ENCODE data around the gene SCN1B. TPM values are rescaled to one million over a fixed set of nuclear protein-coding genes. Genes with fewer than 3 reads are reported as not detected.

Gene SCN1B
- total and polyA plus RNA-seq, 4 donors = 1.5 to 12.6 (median 9.0) TPM

DNA sequence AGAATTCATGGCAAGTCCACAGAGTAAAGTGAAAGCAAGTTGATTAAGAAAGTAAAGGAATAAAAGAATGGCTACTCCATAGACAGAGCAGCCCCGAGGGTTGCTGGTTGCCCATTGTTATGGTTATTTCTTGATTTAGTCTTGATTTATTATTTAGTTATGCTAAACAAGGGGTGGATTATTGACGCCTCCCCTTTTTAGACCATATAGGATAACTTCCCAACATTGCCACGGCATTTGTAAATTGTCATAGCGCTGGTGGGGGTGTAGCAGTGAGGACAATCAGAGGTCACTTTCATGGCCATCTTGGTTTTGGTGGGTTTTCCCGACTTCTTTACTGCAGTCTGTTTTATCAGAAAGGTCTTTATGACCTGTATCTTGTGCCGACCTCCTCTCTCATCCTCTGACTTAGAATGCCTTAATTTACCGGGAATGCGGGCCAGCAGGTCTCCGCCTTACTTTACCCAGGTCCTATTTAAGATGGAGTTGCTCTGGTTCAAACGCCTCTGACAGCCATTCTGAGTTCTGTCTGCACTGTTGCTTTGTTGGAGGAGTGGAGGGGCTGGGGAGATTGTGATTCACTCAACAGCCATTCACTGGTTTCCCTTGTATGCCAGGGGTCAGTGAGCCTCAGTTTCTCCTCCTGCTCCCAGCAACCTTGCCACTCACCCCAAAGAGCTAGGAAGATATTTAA lies 38.8 kb downstream of the SCN1B start:
- H3K27ac ChIP-seq (ENCODE audit: low read depth in 1 of 2, low read length in 1 of 2) = no peak overlapping the region
- ATAC-seq (ENCODE audit: insufficient read depth, low FRiP score) (no peak), DNase-seq (no peak)
- TF ChIP-seq, protein P1, sequence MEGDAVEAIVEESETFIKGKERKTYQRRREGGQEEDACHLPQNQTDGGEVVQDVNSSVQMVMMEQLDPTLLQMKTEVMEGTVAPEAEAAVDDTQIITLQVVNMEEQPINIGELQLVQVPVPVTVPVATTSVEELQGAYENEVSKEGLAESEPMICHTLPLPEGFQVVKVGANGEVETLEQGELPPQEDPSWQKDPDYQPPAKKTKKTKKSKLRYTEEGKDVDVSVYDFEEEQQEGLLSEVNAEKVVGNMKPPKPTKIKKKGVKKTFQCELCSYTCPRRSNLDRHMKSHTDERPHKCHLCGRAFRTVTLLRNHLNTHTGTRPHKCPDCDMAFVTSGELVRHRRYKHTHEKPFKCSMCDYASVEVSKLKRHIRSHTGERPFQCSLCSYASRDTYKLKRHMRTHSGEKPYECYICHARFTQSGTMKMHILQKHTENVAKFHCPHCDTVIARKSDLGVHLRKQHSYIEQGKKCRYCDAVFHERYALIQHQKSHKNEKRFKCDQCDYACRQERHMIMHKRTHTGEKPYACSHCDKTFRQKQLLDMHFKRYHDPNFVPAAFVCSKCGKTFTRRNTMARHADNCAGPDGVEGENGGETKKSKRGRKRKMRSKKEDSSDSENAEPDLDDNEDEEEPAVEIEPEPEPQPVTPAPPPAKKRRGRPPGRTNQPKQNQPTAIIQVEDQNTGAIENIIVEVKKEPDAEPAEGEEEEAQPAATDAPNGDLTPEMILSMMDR (IDR thresholded peaks at IDR 0.05; ENCODE audit: control extremely low read depth, extremely low read depth) = no peak
- no peak overlapping the region for H3K9ac ChIP-seq (ENCODE audit: insufficient read depth in 1 of 2, low read length in 2 of 2)
- no peaks in the 10 kb centered on the region for H3K36me3 ChIP-seq (ENCODE audit: control insufficient read depth in 4 of 4, insufficient read depth in 4 of 4, low read length in 4 of 4)
- peaks cover 0 to 5% (median 0%) of the 10 kb centered on the region in 5 donors for H3K4me1 ChIP-seq (ENCODE audit: control insufficient read depth in 5 of 5, insufficient read depth in 5 of 5, low read length in 5 of 5)
- H3K9me3 ChIP-seq (ENCODE audit: control insufficient read depth in 4 of 4, insufficient read depth in 3 of 4, low read length in 3 of 4) = peaks cover 0 to 5% (median 0%) of the 10 kb centered on the region in 4 donors
- no peak overlapping the region for H3K4me3 ChIP-seq
- H3K27me3 ChIP-seq (ENCODE audit: control insufficient read depth in 3 of 3, insufficient read depth in 3 of 3, low read length in 2 of 3) = no peaks in the 10 kb centered on the region
- WGBS, 2 donors = 79 to 89% methylated on average over 10 of the region's 10 CpGs

DNA sequence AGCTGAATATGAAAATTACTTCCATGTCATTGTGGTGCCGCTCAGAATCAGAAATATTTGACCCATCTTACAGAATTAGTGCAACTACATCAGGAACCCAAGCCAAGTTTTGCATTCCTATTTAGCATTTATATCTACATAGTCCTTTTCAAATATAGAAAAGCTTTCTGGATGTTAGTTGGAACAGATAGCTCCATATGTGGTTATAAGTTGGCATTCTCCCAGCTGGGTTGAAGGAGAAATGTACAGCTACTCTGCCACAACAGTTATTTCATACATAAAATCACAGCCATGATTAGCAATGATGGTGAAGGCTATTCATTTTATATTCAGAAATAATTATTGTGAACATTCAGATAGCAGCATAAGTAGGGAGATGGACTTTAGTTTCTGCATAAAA lies 39.4 kb downstream of the SCN1B start:
- no peak overlapping the region for H3K27ac ChIP-seq (ENCODE audit: low read depth in 1 of 2, low read length in 1 of 2)
- peak in 2 of 3 donors; percentile 51 to 68 for DNase-seq
- 90 to 94% methylated on average over 1 of the region's 1 CpG for WGBS, 2 donors
- H3K9me3 ChIP-seq (ENCODE audit: control insufficient read depth in 4 of 4, insufficient read depth in 3 of 4, low read length in 3 of 4) = peaks cover 0 to 5% (median 0%) of the 10 kb centered on the region in 4 donors
- peaks cover 0 to 5% (median 0%) of the 10 kb centered on the region in 5 donors for H3K4me1 ChIP-seq (ENCODE audit: control insufficient read depth in 5 of 5, insufficient read depth in 5 of 5, low read length in 5 of 5)
- H3K36me3 ChIP-seq (ENCODE audit: control insufficient read depth in 4 of 4, insufficient read depth in 4 of 4, low read length in 4 of 4) = no peaks in the 10 kb centered on the region
- no peak overlapping the region for H3K9ac ChIP-seq (ENCODE audit: insufficient read depth in 1 of 2, low read length in 2 of 2)
- H3K4me3 ChIP-seq = no peak overlapping the region
- TF ChIP-seq, protein P1 (IDR thresholded peaks at IDR 0.05; ENCODE audit: control extremely low read depth, extremely low read depth) = no peak
- no peaks in the 10 kb centered on the region for H3K27me3 ChIP-seq (ENCODE audit: control insufficient read depth in 3 of 3, insufficient read depth in 3 of 3, low read length in 2 of 3)
- no peak for ATAC-seq (ENCODE audit: insufficient read depth, low FRiP score)

DNA sequence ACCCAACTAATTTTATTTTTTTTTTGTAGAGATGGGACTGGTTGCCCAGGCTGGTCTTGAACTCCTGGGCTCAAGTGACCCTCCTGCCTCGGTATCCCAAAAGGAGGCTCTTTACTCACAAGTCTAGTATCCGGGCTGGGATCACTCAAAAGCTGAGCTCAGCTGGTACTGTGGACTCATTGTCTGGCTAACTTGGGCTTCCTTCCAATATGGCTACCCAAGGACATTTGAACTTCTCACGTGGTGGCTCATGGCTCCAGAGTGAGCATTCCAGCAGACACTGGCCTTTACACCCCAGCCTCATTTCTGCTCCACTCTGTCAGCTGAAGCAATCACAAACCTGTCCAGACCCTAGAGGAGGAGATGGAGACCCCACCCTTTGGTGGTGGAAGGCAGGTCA lies 40.2 kb downstream of the SCN1B start:
- peaks cover 0 to 5% (median 0%) of the 10 kb centered on the region in 5 donors for H3K4me1 ChIP-seq (ENCODE audit: control insufficient read depth in 5 of 5, insufficient read depth in 5 of 5, low read length in 5 of 5)
- no peak overlapping the region for H3K4me3 ChIP-seq
- TF ChIP-seq, protein P1 (IDR thresholded peaks at IDR 0.05; ENCODE audit: control extremely low read depth, extremely low read depth) = no peak
- WGBS, 2 donors = 90 to 95% methylated on average over 3 of the region's 3 CpGs
- no peak overlapping the region for H3K9ac ChIP-seq (ENCODE audit: insufficient read depth in 1 of 2, low read length in 2 of 2)
- no peaks in the 10 kb centered on the region for H3K36me3 ChIP-seq (ENCODE audit: control insufficient read depth in 4 of 4, insufficient read depth in 4 of 4, low read length in 4 of 4)
- no peak for DNase-seq
- H3K27ac ChIP-seq (ENCODE audit: low read depth in 1 of 2, low read length in 1 of 2) = no peak overlapping the region
- no peak for ATAC-seq (ENCODE audit: insufficient read depth, low FRiP score)
- H3K9me3 ChIP-seq (ENCODE audit: control insufficient read depth in 4 of 4, insufficient read depth in 3 of 4, low read length in 3 of 4) = peaks cover 0 to 5% (median 0%) of the 10 kb centered on the region in 4 donors
- no peaks in the 10 kb centered on the region for H3K27me3 ChIP-seq (ENCODE audit: control insufficient read depth in 3 of 3, insufficient read depth in 3 of 3, low read length in 2 of 3)
